SK-N-SH treated with all-trans-retinoic acid at 6 μM for 48 hours (cell line): ENCODE data around the gene DUSP6.

Source experiments
- CSRNP3 ChIP-seq: fragments of 250-450 bp; sonication (Bioruptor Pico); IDR thresholded peaks from 2 replicates; pipeline ENCODE4 v1.5.1; 2021; ENCODE audit warnings: mild to moderate bottlenecking, moderate library complexity
- GLIS3 ChIP-seq: fragments of 250-450 bp; sonication (Bioruptor Pico); IDR thresholded peaks from 2 replicates; pipeline ENCODE4 v1.5.0; 2020; ENCODE audit warnings: mild to moderate bottlenecking, moderate library complexity
- POU6F1 ChIP-seq: fragments of 250-450 bp; sonication (Bioruptor Pico); IDR thresholded peaks from 2 replicates; pipeline ENCODE4 v1.8.0; 2021; ENCODE audit warnings: low read depth, mild to moderate bottlenecking, moderate library complexity, borderline replicate concordance
- PPARA ChIP-seq: fragments of 250-450 bp; sonication (Bioruptor Pico); IDR thresholded peaks from 2 replicates; pipeline ENCODE4 v1.5.0; 2020; ENCODE audit warnings: mild to moderate bottlenecking, borderline replicate concordance
- SNAI2 ChIP-seq: fragments of 250-450 bp; sonication (Bioruptor Pico); IDR thresholded peaks from 2 replicates; pipeline ENCODE4 v1.5.0; 2020; ENCODE audit warnings: mild to moderate bottlenecking, moderate library complexity
- ZC3H10 ChIP-seq: fragments of 250-450 bp; sonication (Bioruptor Pico); IDR thresholded peaks from 2 replicates; pipeline ENCODE4 v1.5.1; 2021; ENCODE audit warnings: mild to moderate bottlenecking, moderate library complexity
- ZNF70 ChIP-seq: fragments of 450-650 bp; formaldehyde crosslinking; IDR thresholded peaks from 2 replicates; pipeline ENCODE4 v1.5.0; 2020; ENCODE audit warnings: mild to moderate bottlenecking, moderate library complexity

- TF ChIP-seq ZNF70 (CRISPR knock-in tag) (no peak), GLIS3 (CRISPR knock-in tag) (no peak), ZC3H10 (CRISPR knock-in tag) (no peak), CSRNP3 (CRISPR knock-in tag) (no peak), PPARA (CRISPR knock-in tag) (no peak), POU6F1 (no peak), SNAI2 (CRISPR knock-in tag) (no peak)
These were observed 3.2 kb upstream of the DUSP6 start for GRCh38 chr12:89355243-89356068.
